Left lung (tissue), 10 donors: ENCODE data around the gene PRR18. TPM values are rescaled to one million over a fixed set of nuclear protein-coding genes. Genes with fewer than 3 reads are reported as not detected.
A peak's percentile ranks its signal among the peaks of the same experiment; 100 is the strongest.
"Not testable (repeated sequence)": the region's sequence is repeated elsewhere in the genome, so short reads cannot be mapped to it uniquely, and the experiment has no call there.

Experiments
- ATAC-seq: fragments of 200-7000 bp; cut with Tn5 transposase; one replicate; pipeline ENCODE4 v1.9.1; 2020; ENCODE audit warnings: moderate library complexity
- DNase-seq, 4 donors: peaks; one replicate each; pipeline ENCODE4 v3.0.0-alpha.2; 2013 to 2020
- H3K27ac ChIP-seq, 2 donors: fragments of 200-600 bp; sonication (generic) in 1 of 2; one replicate each; pipeline versions ENCODE4 v1.5.0 to v1.8.0; 2020 to 2021
- H3K27me3 ChIP-seq, 2 donors: fragments of 200-600 bp; sonication (generic) in 1 of 2; one replicate each; pipeline versions ENCODE4 v1.5.0 to v1.8.0; 2020 to 2021
- H3K36me3 ChIP-seq, 2 donors: fragments of 200-600 bp; sonication (generic) in 1 of 2; one replicate each; pipeline versions ENCODE4 v1.5.0 to v1.8.0; 2020 to 2021
- H3K4me1 ChIP-seq, 2 donors: fragments of 200-600 bp; one replicate each; pipeline ENCODE4 v1.8.0; 2021
- H3K4me3 ChIP-seq, 2 donors: fragments of 200-600 bp; sonication (generic) in 1 of 2; one replicate each; pipeline versions ENCODE4 v1.5.0 to v1.8.0; 2020 to 2021; ENCODE audit warnings: mild to moderate bottlenecking in 1 of 2
- H3K9me3 ChIP-seq, 2 donors: fragments of 200-600 bp; sonication (generic) in 1 of 2; one replicate each; pipeline versions ENCODE4 v1.5.0 to v1.8.0; 2020 to 2021
- CTCF ChIP-seq, 2 donors: fragments of 200-600 bp; sonication (generic) in 1 of 2; IDR thresholded peaks; one replicate each; pipeline versions ENCODE4 v1.5.0 to v1.8.0; 2021; ENCODE audit warnings: antibody characterized with exemption in 2 of 2
- intact Hi-C, 2 donors: fragments of 100-400 bp; cut with DNase I; formaldehyde crosslinking; loops; one replicate each; pipeline versions ENCODE4 v1.11.2 to v1.14.2; 2022
- polyA plus RNA-seq, 6 donors: library from polyadenylated mRNA; unstranded; fragments of 120-200 nt; gene quantifications; one replicate each; pipeline ENCODE4 v1.2.1, GENCODE V29; 2013; ENCODE audit not compliant: insufficient read length in 6 of 6
- total RNA-seq, 2 donors: library from RNA; stranded (reverse); fragmentation: NEBNext Ultra II Directional; extraction: Animal tissue kit (Norgen Biotek cat#: 25700); gene quantifications; one replicate each; pipeline ENCODE4 v1.2.1, GENCODE V29; 2021
- donor health status: DM: no; HTN: yes; CAD: no.
- donor health status: DM: no; HTN: no; CAD: no.

PRR18 gene
- total and polyA plus RNA-seq, 8 donors: 0.09 to 0.94 (median 0.40) TPM

GRCh38 chr6:166352923-166353322 lies 44.7 kb upstream of the PRR18 start:
- H3K4me1 ChIP-seq: no peaks in the 10 kb centered on the region
- intact Hi-C loops: no loop called here
- H3K27ac ChIP-seq: no peak overlapping the region
- H3K36me3 ChIP-seq: no peaks in the 10 kb centered on the region
- no peak overlapping the region for H3K4me3 ChIP-seq
- H3K27me3 ChIP-seq: no peaks in the 10 kb centered on the region
- no peak for TF ChIP-seq CTCF (IDR thresholded peaks at IDR 0.05)
- no peak for ATAC-seq
- no peak for DNase-seq
- peaks cover 0 to 10% of the 10 kb centered on the region in 2 donors for H3K9me3 ChIP-seq

DNA sequence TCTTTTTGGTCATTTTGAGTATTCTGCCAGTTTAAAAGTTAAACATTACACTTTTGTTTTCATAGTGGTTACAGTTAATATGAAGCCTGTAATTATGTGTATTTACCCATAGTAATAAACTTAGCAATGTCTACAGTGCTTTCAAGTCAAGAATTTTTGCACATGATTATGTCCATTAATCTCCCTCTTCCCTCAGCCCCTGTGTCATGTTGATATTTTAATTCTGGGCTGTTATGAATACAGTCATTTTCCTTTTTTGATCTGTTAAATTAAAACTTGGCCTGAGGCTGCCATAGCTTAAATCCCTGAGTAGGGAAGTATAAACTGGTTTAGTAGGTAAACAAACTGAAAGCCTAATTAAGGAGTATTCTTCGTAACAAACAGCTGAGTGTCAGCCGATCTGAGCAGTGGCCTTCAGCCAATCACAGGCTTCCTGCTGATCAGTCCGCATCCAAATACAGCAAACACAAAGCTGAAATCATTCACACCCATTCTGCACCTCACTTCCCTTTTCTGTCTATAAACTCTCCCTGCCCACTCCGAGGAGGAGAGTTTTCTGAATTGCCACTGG lies 43.6 kb upstream of the PRR18 start:
- DNase-seq (peak in 2 of 4 donors; percentile 15 to 37), ATAC-seq (peak; percentile 78)
- Histone ChIP-seq H3K4me3 (no peak overlapping the region), H3K9me3 (peaks cover 0 to 10% of the 10 kb centered on the region in 2 donors), H3K27ac (no peak overlapping the region), H3K36me3 (no peaks in the 10 kb centered on the region), H3K27me3 (no peaks in the 10 kb centered on the region), H3K4me1 (peaks cover 0 to 5% of the 10 kb centered on the region in 2 donors)
- TF ChIP-seq CTCF (IDR thresholded peaks at IDR 0.05): no peak
- intact Hi-C loops: no loop called here

DNA sequence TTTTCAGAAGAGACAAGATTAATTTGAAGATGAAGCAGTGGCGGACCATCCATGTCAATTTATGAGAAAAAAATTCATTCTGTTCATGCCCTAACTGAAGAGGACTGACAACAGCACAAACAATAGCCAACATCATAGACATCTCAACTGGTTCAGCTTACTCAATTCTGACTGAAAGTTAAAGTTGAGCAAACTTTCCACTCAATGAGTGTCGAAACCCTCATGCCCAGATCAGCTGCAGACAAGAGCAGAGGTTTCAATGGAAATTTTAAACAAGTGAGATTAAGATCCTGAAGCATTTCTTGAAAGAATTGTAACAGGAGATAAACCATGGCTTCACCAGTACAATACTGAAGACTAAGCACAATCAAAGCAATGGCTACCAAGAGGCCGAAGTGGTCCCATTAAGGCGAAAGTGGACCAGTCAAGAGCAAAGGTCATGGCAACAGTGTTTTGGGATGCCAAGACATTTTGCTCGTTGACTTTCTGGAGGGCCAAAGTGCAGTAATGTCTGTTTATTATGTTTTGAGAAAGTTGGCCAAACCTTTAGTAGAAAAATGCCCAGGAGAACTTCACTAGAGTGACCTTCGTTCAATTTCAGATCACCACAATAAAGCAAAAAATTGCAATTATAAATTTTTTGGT lies 40.2 kb upstream of the PRR18 start:
- intact Hi-C loops: no loop called here
- TF ChIP-seq CTCF (IDR thresholded peaks at IDR 0.05): no peak
- ATAC-seq: no peak
- Histone ChIP-seq H3K4me1 (peaks cover 0 to 7% of the 10 kb centered on the region in 2 donors), H3K36me3 (no peaks in the 10 kb centered on the region), H3K27me3 (no peaks in the 10 kb centered on the region), H3K9me3 (peaks cover 0 to 10% of the 10 kb centered on the region in 2 donors), H3K4me3 (no peak overlapping the region), H3K27ac (no peak overlapping the region)
- DNase-seq: no peak

DNA sequence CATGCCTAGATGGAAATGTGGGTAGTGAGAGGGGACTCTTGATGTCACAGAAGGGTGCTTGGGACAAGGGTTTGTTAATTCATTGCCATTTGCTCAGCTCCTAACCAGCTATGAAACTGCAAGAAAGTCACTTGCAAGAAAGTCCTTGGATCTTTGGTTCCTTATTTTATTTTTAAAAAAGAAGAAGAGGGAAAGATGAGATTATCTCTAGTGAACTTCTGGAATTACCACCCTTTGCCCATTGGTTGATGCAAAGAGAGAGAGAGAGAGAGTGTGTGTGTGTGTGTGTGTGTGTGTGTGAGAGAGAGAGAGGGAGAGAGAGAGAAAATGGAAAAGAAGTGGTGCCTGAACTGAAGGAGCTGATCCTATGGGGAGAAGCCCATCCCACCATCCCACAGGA lies 38.8 kb upstream of the PRR18 start:
- Histone ChIP-seq H3K27ac (no peak overlapping the region), H3K4me1 (peaks cover 0 to 11% of the 10 kb centered on the region in 2 donors), H3K36me3 (no peaks in the 10 kb centered on the region), H3K9me3 (peaks cover 0 to 10% of the 10 kb centered on the region in 2 donors), H3K27me3 (no peaks in the 10 kb centered on the region), H3K4me3 (no peak overlapping the region)
- DNase-seq (no peak), ATAC-seq (no peak)
- TF ChIP-seq CTCF (IDR thresholded peaks at IDR 0.05): no peak
- intact Hi-C loops: no loop called here

DNA sequence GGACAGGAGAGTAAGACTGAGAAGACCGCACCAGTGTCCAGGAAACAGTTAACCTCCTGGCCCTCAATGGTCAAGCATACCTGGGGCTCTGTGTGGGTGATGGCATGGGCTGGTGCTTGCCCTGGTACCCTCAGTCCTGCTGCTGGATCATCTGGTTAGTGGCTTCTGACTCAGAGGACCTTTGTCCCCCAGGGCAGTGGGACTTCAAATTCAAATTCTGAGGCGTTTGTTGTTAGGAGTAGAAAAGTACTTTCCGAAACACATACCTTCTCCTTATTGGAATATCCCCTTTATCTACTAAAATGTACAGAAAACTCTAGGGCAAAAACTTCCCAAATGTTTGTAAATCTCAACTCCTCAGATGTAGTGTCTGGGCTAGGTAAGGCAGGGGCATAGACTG lies 38.3 kb upstream of the PRR18 start:
- no peak overlapping the region for H3K27ac ChIP-seq

DNA sequence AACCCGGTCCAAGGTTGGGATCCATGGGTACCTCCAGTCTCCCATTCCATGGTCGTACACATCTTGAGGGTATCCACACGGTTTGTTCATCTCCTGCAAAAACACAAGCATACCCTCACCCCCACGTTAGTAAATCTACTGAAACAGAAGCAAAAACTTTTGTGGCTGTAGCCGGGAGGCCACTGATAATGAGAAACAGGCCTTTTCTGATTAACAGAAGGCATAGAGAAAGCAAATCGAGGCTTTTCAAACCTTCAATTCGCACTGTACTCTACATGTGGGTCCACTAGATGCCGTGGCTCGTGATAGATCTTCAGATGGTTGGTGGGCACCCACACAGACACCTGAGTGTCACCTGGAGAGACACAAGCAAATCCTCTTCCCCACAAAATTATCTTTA lies 37.5 kb upstream of the PRR18 start:
- intact Hi-C loops, H3K36me3 ChIP-seq, H3K9me3 ChIP-seq, H3K4me3 ChIP-seq, DNase-seq, ATAC-seq, H3K27ac ChIP-seq, H3K27me3 ChIP-seq: not testable (repeated sequence)
- peaks cover 9 to 22% of the 10 kb centered on the region in 2 donors for H3K4me1 ChIP-seq

More for the DNA sequence above, 38.3 kb upstream of the PRR18 start:
- Histone ChIP-seq H3K4me3 (no peak overlapping the region), H3K27me3 (no peaks in the 10 kb centered on the region), H3K36me3 (no peaks in the 10 kb centered on the region), H3K9me3 (peaks cover 0 to 10% of the 10 kb centered on the region in 2 donors), H3K4me1 (peaks cover 2 to 14% of the 10 kb centered on the region in 2 donors)
- intact Hi-C loops: no loop called here
- no peak for DNase-seq
- no peak for ATAC-seq
- no peak for TF ChIP-seq CTCF (IDR thresholded peaks at IDR 0.05)

DNA sequence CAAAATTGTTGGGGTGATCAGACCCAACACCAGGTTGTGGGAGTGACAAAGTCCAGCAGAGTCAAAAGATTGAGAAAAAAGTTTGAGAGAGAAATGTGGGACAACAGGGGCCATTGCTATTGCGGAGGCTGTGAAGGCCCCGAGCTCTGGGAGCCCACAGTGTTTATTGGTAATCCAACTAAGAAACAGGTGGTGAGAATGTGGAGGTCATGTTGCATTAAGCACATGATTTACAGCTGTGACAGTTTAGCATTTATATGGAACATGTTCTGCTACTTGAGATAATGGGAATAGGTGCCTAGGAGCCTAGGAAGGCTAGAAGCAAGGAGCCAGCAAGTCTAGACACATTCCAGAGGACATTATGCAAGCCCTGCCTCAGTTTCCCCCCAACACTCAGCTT lies 36.7 kb upstream of the PRR18 start:
- H3K27me3 ChIP-seq, H3K36me3 ChIP-seq, H3K9me3 ChIP-seq, DNase-seq, ATAC-seq, H3K4me3 ChIP-seq, intact Hi-C loops, H3K27ac ChIP-seq: not testable (repeated sequence)
- H3K4me1 ChIP-seq: peaks cover 10 to 29% of the 10 kb centered on the region in 2 donors
